ENCODE data around the gene OTUB2.

DNA sequence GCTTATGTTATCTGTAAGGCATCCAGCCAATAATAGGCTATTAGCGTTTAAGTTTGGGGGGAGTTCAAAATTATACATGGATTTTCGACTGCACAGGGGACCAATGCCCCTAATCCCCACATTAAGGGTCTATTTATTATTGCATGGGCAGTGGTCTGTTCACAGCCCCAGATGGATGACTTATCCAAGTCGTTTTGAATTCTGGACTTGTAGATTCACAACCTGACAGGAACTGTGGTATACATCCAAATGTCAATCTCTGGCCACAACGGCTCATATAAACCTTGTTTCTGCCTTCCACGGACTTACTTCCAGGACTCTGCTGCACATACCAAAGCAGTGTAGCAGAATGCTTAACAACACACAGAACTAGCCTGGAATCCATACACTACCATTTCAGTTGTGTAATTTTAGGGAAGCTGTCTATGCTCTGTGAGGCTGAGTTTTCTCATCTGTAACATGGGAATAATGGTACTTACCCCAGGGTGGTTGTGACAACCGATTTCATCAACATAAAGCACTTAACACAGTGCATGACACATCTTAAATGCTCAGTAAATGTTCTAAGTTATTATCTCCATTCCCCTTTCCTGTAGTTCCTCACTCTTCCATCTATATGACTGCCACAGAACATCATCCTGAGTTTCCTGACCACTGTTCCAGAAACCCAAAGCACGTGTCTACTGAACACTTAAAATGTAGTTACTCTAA, 51.1 kb downstream of the OTUB2 start:
- TF ChIP-seq, protein P1, sequence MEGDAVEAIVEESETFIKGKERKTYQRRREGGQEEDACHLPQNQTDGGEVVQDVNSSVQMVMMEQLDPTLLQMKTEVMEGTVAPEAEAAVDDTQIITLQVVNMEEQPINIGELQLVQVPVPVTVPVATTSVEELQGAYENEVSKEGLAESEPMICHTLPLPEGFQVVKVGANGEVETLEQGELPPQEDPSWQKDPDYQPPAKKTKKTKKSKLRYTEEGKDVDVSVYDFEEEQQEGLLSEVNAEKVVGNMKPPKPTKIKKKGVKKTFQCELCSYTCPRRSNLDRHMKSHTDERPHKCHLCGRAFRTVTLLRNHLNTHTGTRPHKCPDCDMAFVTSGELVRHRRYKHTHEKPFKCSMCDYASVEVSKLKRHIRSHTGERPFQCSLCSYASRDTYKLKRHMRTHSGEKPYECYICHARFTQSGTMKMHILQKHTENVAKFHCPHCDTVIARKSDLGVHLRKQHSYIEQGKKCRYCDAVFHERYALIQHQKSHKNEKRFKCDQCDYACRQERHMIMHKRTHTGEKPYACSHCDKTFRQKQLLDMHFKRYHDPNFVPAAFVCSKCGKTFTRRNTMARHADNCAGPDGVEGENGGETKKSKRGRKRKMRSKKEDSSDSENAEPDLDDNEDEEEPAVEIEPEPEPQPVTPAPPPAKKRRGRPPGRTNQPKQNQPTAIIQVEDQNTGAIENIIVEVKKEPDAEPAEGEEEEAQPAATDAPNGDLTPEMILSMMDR (IDR thresholded peaks at IDR 0.05; ENCODE audit: low read depth, low read length), result no peak
- TF ChIP-seq EZH2phosphoT487 (IDR thresholded peaks at IDR 0.05; ENCODE audit: low read depth), result no peak
